ENCODE measurements around the gene ARPC4. TPM values are rescaled to one million over a fixed set of nuclear protein-coding genes. Genes with fewer than 3 reads are reported as not detected.
A peak's percentile ranks its signal among the peaks of the same experiment; 100 is the strongest.

Gene ARPC4
- total RNA-seq, 1 donor from 2014 or later = 170 TPM

GRCh38 chr3:9747267-9747666 is 45.6 kb upstream of the ARPC4 start:
- no peaks in the 10 kb centered on the region for H3K9me3 ChIP-seq
- DNase-seq = no peak
- ATAC-seq = no peak
- no peak overlapping the region for H3K27ac ChIP-seq
- TF ChIP-seq CTCF (IDR thresholded peaks at IDR 0.05) = no peak
- peaks cover 72% of the 10 kb centered on the region for H3K36me3 ChIP-seq
- H3K4me1 ChIP-seq = peaks cover 26% of the 10 kb centered on the region
- no peak overlapping the region for H3K4me3 ChIP-seq
- no peaks in the 10 kb centered on the region for H3K27me3 ChIP-seq (ENCODE audit: low read depth)
- intact Hi-C loops (cut with DNase I) = no loop called here

GRCh38 chr3:9748031-9748430 is 44.9 kb upstream of the ARPC4 start:
- H3K27ac ChIP-seq = no peak overlapping the region
- no peaks in the 10 kb centered on the region for H3K27me3 ChIP-seq (ENCODE audit: low read depth)
- intact Hi-C loops (cut with DNase I) = no loop called here
- peaks cover 26% of the 10 kb centered on the region for H3K4me1 ChIP-seq
- no peak for DNase-seq
- no peak overlapping the region for H3K4me3 ChIP-seq
- H3K36me3 ChIP-seq = peaks cover 72% of the 10 kb centered on the region
- TF ChIP-seq CTCF (IDR thresholded peaks at IDR 0.05) = no peak
- H3K9me3 ChIP-seq = no peaks in the 10 kb centered on the region
- ATAC-seq = no peak

- peaks cover 27% of the 10 kb centered on the region for H3K4me1 ChIP-seq
- intact Hi-C loops (cut with DNase I) = no loop called here
- peaks cover 71% of the 10 kb centered on the region for H3K36me3 ChIP-seq
Observed at GRCh38 chr3:9749296-9749644, 43.6 kb upstream of the ARPC4 start.

GRCh38 chr3:9749645-9750555 is 43.0 kb upstream of the ARPC4 start, which contains the start of gene OGG1:
OGG1 (plus strand) TSS chr3:9749952; CDS start chr3:9750287, 335 bp downstream.
- ATAC-seq = peak; percentile 99
- intact Hi-C loops (cut with DNase I) = no loop called here

More at GRCh38 chr3:9749296-9749644, 43.6 kb upstream of the ARPC4 start:
- Histone ChIP-seq H3K9me3 (no peaks in the 10 kb centered on the region), H3K27me3 (ENCODE audit: low read depth) (no peaks in the 10 kb centered on the region), H3K27ac (peak overlapping the region; percentile 87), H3K4me3 (peak overlapping the region; percentile 88)
- TF ChIP-seq CTCF (IDR thresholded peaks at IDR 0.05) = no peak
- DNase-seq (no peak), ATAC-seq (peak in 1 of 2 donors; percentile 55)

More at GRCh38 chr3:9749645-9750555, 43.0 kb upstream of the ARPC4 start, which contains the start of gene OGG1:
- peak; percentile 99 for DNase-seq
- Histone ChIP-seq H3K27ac (peak within 1 kb of the TSS; percentile 87), H3K4me3 (peak within 1 kb of the TSS; percentile 88), H3K36me3 (peaks cover 71% of the 10 kb centered on the region), H3K27me3 (ENCODE audit: low read depth) (no peaks in the 10 kb centered on the region), H3K9me3 (no peaks in the 10 kb centered on the region), H3K4me1 (peaks cover 34% of the 10 kb centered on the region)
- no peak for TF ChIP-seq CTCF (IDR thresholded peaks at IDR 0.05)
